ENCODE data around the gene XPR1. TPM values are rescaled to one million over a fixed set of nuclear protein-coding genes. Genes with fewer than 3 reads are reported as not detected.

Gene XPR1
- total and polyA plus RNA-seq, 2 experiments from 2014 or later = 4.9 to 15.6 TPM

- no peaks in the 10 kb centered on the region for H3K9me2 ChIP-seq (ENCODE audit: insufficient read depth)
- 0 out of 2 replicates have a peak, but pooled peaks cover 12% of the 10 kb centered on the region for H3K36me3 ChIP-seq (ENCODE audit: low read depth)
- WGBS, 2 experiments (ENCODE audit: low coverage in 1 of 2, low lambda C conversion rate in 2 of 2, missing lambda C conversion rate in 2 of 2) = 95 to 100% methylated on average over 2 of the region's 2 CpGs
- in situ Hi-C loops (cut with MboI) = no loop called here
- no peak overlapping the region for H3K9ac ChIP-seq
- H3K79me2 ChIP-seq (ENCODE audit: insufficient read depth) = no peaks in the 10 kb centered on the region
- H3K9me3 ChIP-seq (ENCODE audit: low read depth) = no peaks in the 10 kb centered on the region
- TF ChIP-seq EZH2phosphoT487 (IDR thresholded peaks at IDR 0.05; ENCODE audit: insufficient read depth, low read depth) (no peak), EZH2 (IDR thresholded peaks at IDR 0.05; ENCODE audit: insufficient read depth, poor library complexity, severe bottlenecking) (no peak)
- no peak overlapping the region for H3K4me3 ChIP-seq
- H3K27me3 ChIP-seq (replicated peaks; ENCODE audit: insufficient read depth) = no peaks in the 10 kb centered on the region
- DNase-seq = no peak
- H4K20me1 ChIP-seq (ENCODE audit: insufficient read depth) = no peaks in the 10 kb centered on the region
- H3F3A ChIP-seq (ENCODE audit: insufficient read depth) = no peaks in the 10 kb centered on the region
- H3K27ac ChIP-seq = no peak overlapping the region
- no peaks in the 10 kb centered on the region for H3K4me1 ChIP-seq (ENCODE audit: insufficient read depth)
- no peak overlapping the region for H2AFZ ChIP-seq
- no peak overlapping the region for H3K4me2 ChIP-seq (ENCODE audit: unreplicated experiment)
Measured at GRCh38 chr1:180811298-180811697, 179.5 kb downstream of the XPR1 start.

DNA sequence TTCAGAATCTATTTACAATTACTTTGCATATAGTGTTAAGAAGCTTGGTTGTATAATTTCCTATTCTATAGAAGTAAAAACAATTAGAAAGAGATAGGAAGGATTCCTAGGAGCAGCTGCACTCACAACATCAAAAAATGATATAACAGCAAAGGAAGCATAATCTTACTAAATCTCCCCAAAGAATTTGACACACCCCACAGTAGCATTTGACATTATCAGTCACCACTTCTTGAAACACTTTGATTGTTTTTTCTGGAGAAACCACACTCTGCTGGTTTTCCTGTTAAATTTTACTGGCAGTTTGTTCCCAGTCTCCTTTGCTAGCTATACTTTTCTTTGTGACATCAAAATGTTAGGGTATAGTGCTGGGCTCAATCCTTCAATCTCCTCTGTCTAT lies 180.1 kb downstream of the XPR1 start:
- Histone ChIP-seq H3K27me3 (replicated peaks; ENCODE audit: insufficient read depth) (no peaks in the 10 kb centered on the region), H3K27ac (no peak overlapping the region), H3K36me3 (ENCODE audit: low read depth) (0 out of 2 replicates have a peak, but pooled peaks cover 8% of the 10 kb centered on the region), H2AFZ (no peak overlapping the region), H3K9me2 (ENCODE audit: insufficient read depth) (no peaks in the 10 kb centered on the region), H3K79me2 (ENCODE audit: insufficient read depth) (no peaks in the 10 kb centered on the region), H3K9me3 (ENCODE audit: low read depth) (no peaks in the 10 kb centered on the region), H4K20me1 (ENCODE audit: insufficient read depth) (no peaks in the 10 kb centered on the region), H3K9ac (no peak overlapping the region), H3K4me3 (no peak overlapping the region), H3F3A (ENCODE audit: insufficient read depth) (no peaks in the 10 kb centered on the region), H3K4me2 (ENCODE audit: unreplicated experiment) (no peak overlapping the region), H3K4me1 (ENCODE audit: insufficient read depth) (no peaks in the 10 kb centered on the region)
- TF ChIP-seq EZH2phosphoT487 (IDR thresholded peaks at IDR 0.05; ENCODE audit: insufficient read depth, low read depth) = no peak
- no peak for TF ChIP-seq EZH2 (IDR thresholded peaks at IDR 0.05; ENCODE audit: insufficient read depth, poor library complexity, severe bottlenecking)
- DNase-seq = no peak
- in situ Hi-C loops (cut with MboI) = no loop called here

- H3K27ac ChIP-seq = no peak overlapping the region
Measured at GRCh38 chr1:180814258-180814657, 182.4 kb downstream of the XPR1 start.

DNA sequence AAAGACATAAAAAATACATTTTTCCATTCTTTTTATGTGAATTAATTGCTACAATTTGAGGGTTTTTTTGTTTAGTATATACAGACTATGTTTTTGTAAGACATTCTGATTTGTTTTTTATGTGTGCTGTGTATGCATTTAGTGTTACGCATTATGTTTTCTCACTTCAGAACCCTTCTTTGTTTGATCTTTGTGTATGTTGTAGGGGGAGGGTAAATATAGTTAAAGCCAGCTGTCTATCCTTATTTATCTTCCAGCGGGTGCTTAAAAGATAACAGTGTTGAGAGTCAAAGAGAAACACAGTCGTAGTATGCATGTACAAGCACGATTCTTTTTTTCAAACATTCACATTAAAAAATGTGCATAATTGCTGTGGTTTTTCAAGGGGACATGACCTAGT lies 183.4 kb downstream of the XPR1 start:
- H3K27me3 ChIP-seq (replicated peaks; ENCODE audit: insufficient read depth) = no peaks in the 10 kb centered on the region
- no peaks in the 10 kb centered on the region for H3F3A ChIP-seq (ENCODE audit: insufficient read depth)
- H2AFZ ChIP-seq = no peak overlapping the region
- in situ Hi-C loops (cut with MboI) = no loop called here
- H3K36me3 ChIP-seq (ENCODE audit: low read depth) = 0 out of 2 replicates have a peak, but pooled peaks cover 6% of the 10 kb centered on the region
- H3K9me3 ChIP-seq (ENCODE audit: low read depth) = no peaks in the 10 kb centered on the region
- no peaks in the 10 kb centered on the region for H4K20me1 ChIP-seq (ENCODE audit: insufficient read depth)
- H3K4me3 ChIP-seq = no peak overlapping the region
- H3K9me2 ChIP-seq (ENCODE audit: insufficient read depth) = no peaks in the 10 kb centered on the region
- H3K4me2 ChIP-seq (ENCODE audit: unreplicated experiment) = no peak overlapping the region
- no peak for DNase-seq
- H3K27ac ChIP-seq = no peak overlapping the region
- H3K79me2 ChIP-seq (ENCODE audit: insufficient read depth) = no peaks in the 10 kb centered on the region
- no peaks in the 10 kb centered on the region for H3K4me1 ChIP-seq (ENCODE audit: insufficient read depth)
- 73 to 77% methylated on average over 4 of the region's 4 CpGs for WGBS, 2 experiments (ENCODE audit: low coverage in 1 of 2, low lambda C conversion rate in 2 of 2, missing lambda C conversion rate in 2 of 2)
- TF ChIP-seq EZH2 (IDR thresholded peaks at IDR 0.05; ENCODE audit: insufficient read depth, poor library complexity, severe bottlenecking) = no peak
- no peak for TF ChIP-seq EZH2phosphoT487 (IDR thresholded peaks at IDR 0.05; ENCODE audit: insufficient read depth, low read depth)
- H3K9ac ChIP-seq = no peak overlapping the region

More at GRCh38 chr1:180814258-180814657, 182.4 kb downstream of the XPR1 start:
- TF ChIP-seq EZH2phosphoT487 (IDR thresholded peaks at IDR 0.05; ENCODE audit: insufficient read depth, low read depth) (no peak), EZH2 (IDR thresholded peaks at IDR 0.05; ENCODE audit: insufficient read depth, poor library complexity, severe bottlenecking) (no peak)
- Histone ChIP-seq H3K9me3 (ENCODE audit: low read depth) (no peaks in the 10 kb centered on the region), H4K20me1 (ENCODE audit: insufficient read depth) (no peaks in the 10 kb centered on the region), H3K9me2 (ENCODE audit: insufficient read depth) (no peaks in the 10 kb centered on the region), H3K79me2 (ENCODE audit: insufficient read depth) (no peaks in the 10 kb centered on the region), H3K4me3 (no peak overlapping the region), H2AFZ (no peak overlapping the region), H3K4me2 (ENCODE audit: unreplicated experiment) (no peak overlapping the region), H3K9ac (no peak overlapping the region), H3K27me3 (replicated peaks; ENCODE audit: insufficient read depth) (no peaks in the 10 kb centered on the region), H3K36me3 (ENCODE audit: low read depth) (0 out of 2 replicates have a peak, but pooled peaks cover 6% of the 10 kb centered on the region), H3F3A (ENCODE audit: insufficient read depth) (no peaks in the 10 kb centered on the region), H3K4me1 (ENCODE audit: insufficient read depth) (no peaks in the 10 kb centered on the region)
- no peak for DNase-seq
- in situ Hi-C loops (cut with MboI) = no loop called here

GRCh38 chr1:180816132-180816531 lies 184.3 kb downstream of the XPR1 start:
- Histone ChIP-seq H3F3A (ENCODE audit: insufficient read depth) (no peaks in the 10 kb centered on the region), H3K9ac (no peak overlapping the region), H3K4me1 (ENCODE audit: insufficient read depth) (no peaks in the 10 kb centered on the region), H3K27me3 (replicated peaks; ENCODE audit: insufficient read depth) (no peaks in the 10 kb centered on the region), H3K4me2 (ENCODE audit: unreplicated experiment) (no peak overlapping the region), H3K9me2 (ENCODE audit: insufficient read depth) (no peaks in the 10 kb centered on the region), H2AFZ (no peak overlapping the region), H3K79me2 (ENCODE audit: insufficient read depth) (no peaks in the 10 kb centered on the region), H4K20me1 (ENCODE audit: insufficient read depth) (no peaks in the 10 kb centered on the region), H3K9me3 (ENCODE audit: low read depth) (no peaks in the 10 kb centered on the region), H3K4me3 (no peak overlapping the region), H3K36me3 (ENCODE audit: low read depth) (0 out of 2 replicates have a peak, but pooled peaks cover 6% of the 10 kb centered on the region), H3K27ac (no peak overlapping the region)
- in situ Hi-C loops (cut with MboI) = no loop called here
- TF ChIP-seq EZH2 (IDR thresholded peaks at IDR 0.05; ENCODE audit: insufficient read depth, poor library complexity, severe bottlenecking) (no peak), EZH2phosphoT487 (IDR thresholded peaks at IDR 0.05; ENCODE audit: insufficient read depth, low read depth) (no peak)
- DNase-seq = no peak
- 91 to 93% methylated on average over 10 of the region's 10 CpGs for WGBS, 2 experiments (ENCODE audit: low coverage in 1 of 2, low lambda C conversion rate in 2 of 2, missing lambda C conversion rate in 2 of 2)

Measured in GM23248 (cell line).